HG03457 (cell line): Measurements from ENCODE around the gene ACACB.
A peak's percentile ranks its signal among the peaks of the same experiment; 100 is the strongest.

Source experiments
- ATAC-seq: cut with Tn5 transposase; IDR thresholded peaks from one replicate; pipeline ENCODE4 v1.9.1; 2021; ENCODE audit warnings: moderate number of reproducible peaks; ENCODE audit not compliant: unreplicated experiment

Gene ACACB

GRCh38 chr12:109115758-109116610 is at the start of gene ACACB:
TSS of gene ACACB (plus strand) at chr12:109116587. CDS start at chr12:109139406, 22,819 bp downstream.
- ATAC-seq: no peak

- ATAC-seq: no peak
These were observed 46.8 kb upstream of the ACACB start for GRCh38 chr12:109069307-109070271.

GRCh38 chr12:109074866-109075265 is 41.5 kb upstream of the ACACB start:
- no peak for ATAC-seq

- no peak for ATAC-seq
These were observed 33.6 kb upstream of the ACACB start for GRCh38 chr12:109082751-109083150.

- ATAC-seq: no peak
These were observed 32.0 kb upstream of the ACACB start for GRCh38 chr12:109084425-109084824.

GRCh38 chr12:109085590-109085989 is 30.8 kb upstream of the ACACB start:
- ATAC-seq: no peak

- ATAC-seq: no peak
These were observed 29.1 kb upstream of the ACACB start for GRCh38 chr12:109087250-109087649.

- ATAC-seq: no peak
These were observed 27.6 kb upstream of the ACACB start for GRCh38 chr12:109088818-109089217.

- no peak for ATAC-seq
These were observed 26.7 kb upstream of the ACACB start for GRCh38 chr12:109089683-109090082.

- ATAC-seq: no peak
These were observed 23.8 kb upstream of the ACACB start for GRCh38 chr12:109092497-109093021.

- peak; percentile 54 for ATAC-seq
These were observed 23.1 kb upstream of the ACACB start, which contains the start of gene ALKBH2 for GRCh38 chr12:109093022-109093918. TSS of gene ALKBH2 (minus strand) at chr12:109093472. CDS start at chr12:109092786, 686 bp downstream.

- no peak for ATAC-seq
These were observed 19.3 kb upstream of the ACACB start for GRCh38 chr12:109097140-109097434.

- peak; percentile 83 for ATAC-seq
These were observed 18.8 kb upstream of the ACACB start, which contains the start of gene UNG for GRCh38 chr12:109097435-109098182. TSS of gene UNG (plus strand) at chr12:109097597. CDS start at chr12:109097680, 83 bp downstream.

GRCh38 chr12:109098183-109098604 is 18.2 kb upstream of the ACACB start:
- peak; percentile 9 for ATAC-seq

- ATAC-seq: no peak
These were observed 17.7 kb upstream of the ACACB start for GRCh38 chr12:109098651-109099050.

- no peak for ATAC-seq
These were observed 16.9 kb upstream of the ACACB start for GRCh38 chr12:109099431-109100020.

- no peak for ATAC-seq
These were observed 15.6 kb upstream of the ACACB start for GRCh38 chr12:109100741-109101140.

- ATAC-seq: no peak
These were observed 13.9 kb upstream of the ACACB start for GRCh38 chr12:109102491-109102890.

GRCh38 chr12:109105176-109105575 is 11.2 kb upstream of the ACACB start:
- ATAC-seq: no peak
